GM12878 (cell line): ENCODE measurements around the gene SCYL1.

ENCODE experiments used
- BHLHE40 ChIP-seq, 2 experiments: fragments of 450-650 bp in 1 of 2; IDR thresholded peaks; 2 replicates each; pipeline ENCODE4 v1.6.1; 2011 to 2017; ENCODE audit warnings: low read depth in 2 of 2, borderline replicate concordance in 1 of 2, improper control_type of control experiment in 1 of 2, low read length in 1 of 2, mild to moderate bottlenecking in 1 of 2
- BRCA1 ChIP-seq: IDR thresholded peaks from 2 replicates; pipeline ENCODE4 v1.6.1; 2011; ENCODE audit warnings: low read depth, low read length, improper control_type of control experiment
- EZH2 ChIP-seq: IDR thresholded peaks from 2 replicates; pipeline ENCODE4 v1.6.1; 2012; ENCODE audit warnings: low read depth, mild to moderate bottlenecking, control low read depth, inconsistent platforms, low read length, borderline replicate concordance; ENCODE audit not compliant: control insufficient read depth
- JUND ChIP-seq: IDR thresholded peaks from 2 replicates; pipeline ENCODE4 v1.6.1; 2012; ENCODE audit warnings: low read depth, mild to moderate bottlenecking, low read length, improper control_type of control experiment, moderate library complexity
- MYC ChIP-seq: IDR thresholded peaks from 2 replicates; pipeline ENCODE4 v1.6.1; 2011; ENCODE audit warnings: mild to moderate bottlenecking, low read length, moderate library complexity, inconsistent platforms; ENCODE audit not compliant: insufficient read depth, insufficient replicate concordance, insufficient read length, severe bottlenecking
- POLR2A ChIP-seq: IDR thresholded peaks from 2 replicates; pipeline ENCODE4 v1.6.1; 2011; ENCODE audit warnings: low read depth, mild to moderate bottlenecking, low read length
- RAD21 ChIP-seq: IDR thresholded peaks from 2 replicates; pipeline ENCODE4 v1.6.1; 2011; ENCODE audit warnings: mild to moderate bottlenecking, low read depth, low read length, moderate library complexity; ENCODE audit not compliant: insufficient read depth
- SP1 ChIP-seq: IDR thresholded peaks from one replicate; pipeline ENCODE4 v1.6.1; 2011; ENCODE audit warnings: low read depth, low read length
- TF ChIP-seq, protein P1 (sequence below): fragments of 450-650 bp; IDR thresholded peaks from 2 replicates; pipeline ENCODE4 v1.6.1; 2014; ENCODE audit warnings: mild to moderate bottlenecking
- TF ChIP-seq, protein P2 (sequence below): fragments of 450-650 bp; IDR thresholded peaks from 2 replicates; pipeline ENCODE4 v1.6.1; 2018; ENCODE audit warnings: mild to moderate bottlenecking, low read depth, moderate library complexity; ENCODE audit not compliant: partially characterized antibody
- TF ChIP-seq, protein P3 (sequence below), 3 experiments: IDR thresholded peaks in 2 of 3; conservative IDR thresholded peaks in 1 of 3; 2 replicates each; pipeline ENCODE4 v1.5.1; 2011; ENCODE audit warnings: low read depth in 3 of 3, low read length in 3 of 3, mild to moderate bottlenecking in 3 of 3, control low read depth in 2 of 3, moderate library complexity in 2 of 3, inconsistent platforms in 1 of 3, mixed read lengths in 1 of 3; ENCODE audit not compliant: control insufficient read depth in 2 of 3, insufficient read depth in 1 of 3; ENCODE audit errors: extremely low read depth in 1 of 3
- TF ChIP-seq, protein P4 (sequence below): fragments of 450-650 bp; IDR thresholded peaks from 2 replicates; pipeline ENCODE4 v1.6.1; 2017; ENCODE audit warnings: mild to moderate bottlenecking, low read depth, inconsistent platforms; ENCODE audit not compliant: poor library complexity, severe bottlenecking
- TF ChIP-seq, protein P5 (sequence below): IDR thresholded peaks from 2 replicates; pipeline ENCODE4 v1.6.1; 2011; ENCODE audit warnings: low read depth, low read length, improper control_type of control experiment, borderline replicate concordance

DNA sequence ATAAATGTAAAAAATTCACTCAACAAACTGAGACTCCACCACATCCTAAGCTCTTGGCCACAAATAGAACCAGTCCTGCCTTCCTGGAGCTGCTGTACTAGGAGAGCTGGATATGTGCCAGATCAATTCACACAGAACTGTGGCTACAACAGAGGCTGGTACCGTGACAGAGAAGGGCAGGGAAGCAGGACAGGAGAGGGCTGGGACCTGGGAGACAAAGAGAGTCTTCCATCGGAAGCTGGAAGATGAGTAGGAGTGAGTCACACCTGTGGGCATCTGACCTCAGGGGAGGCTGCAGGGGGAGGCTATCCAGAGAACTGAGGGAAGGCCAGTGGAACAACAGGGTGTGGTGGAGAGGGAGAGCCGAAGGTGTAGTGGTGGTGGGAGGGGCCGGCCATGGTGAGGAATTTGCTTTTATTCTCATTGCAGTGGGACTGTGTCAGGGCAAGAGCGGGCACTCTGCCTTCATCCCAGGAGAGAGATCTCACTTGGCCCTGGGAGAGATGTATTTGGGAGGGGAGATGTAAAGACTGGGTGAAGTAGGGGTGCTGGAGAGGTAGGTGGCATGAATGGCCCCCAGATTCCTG lies 35.2 kb downstream of the SCYL1 start:
- no peak for TF ChIP-seq SP1
- TF ChIP-seq BHLHE40 (IDR thresholded peaks at IDR 0.05; ENCODE audit: borderline replicate concordance in 1 of 2, low read depth in 2 of 2, low read length in 1 of 2) = no peak
- TF ChIP-seq BRCA1 = no peak
- no peak for TF ChIP-seq RAD21
- TF ChIP-seq JUND = no peak
- TF ChIP-seq, protein P1, sequence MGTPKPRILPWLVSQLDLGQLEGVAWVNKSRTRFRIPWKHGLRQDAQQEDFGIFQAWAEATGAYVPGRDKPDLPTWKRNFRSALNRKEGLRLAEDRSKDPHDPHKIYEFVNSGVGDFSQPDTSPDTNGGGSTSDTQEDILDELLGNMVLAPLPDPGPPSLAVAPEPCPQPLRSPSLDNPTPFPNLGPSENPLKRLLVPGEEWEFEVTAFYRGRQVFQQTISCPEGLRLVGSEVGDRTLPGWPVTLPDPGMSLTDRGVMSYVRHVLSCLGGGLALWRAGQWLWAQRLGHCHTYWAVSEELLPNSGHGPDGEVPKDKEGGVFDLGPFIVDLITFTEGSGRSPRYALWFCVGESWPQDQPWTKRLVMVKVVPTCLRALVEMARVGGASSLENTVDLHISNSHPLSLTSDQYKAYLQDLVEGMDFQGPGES = no peak
- TF ChIP-seq, protein P2, sequence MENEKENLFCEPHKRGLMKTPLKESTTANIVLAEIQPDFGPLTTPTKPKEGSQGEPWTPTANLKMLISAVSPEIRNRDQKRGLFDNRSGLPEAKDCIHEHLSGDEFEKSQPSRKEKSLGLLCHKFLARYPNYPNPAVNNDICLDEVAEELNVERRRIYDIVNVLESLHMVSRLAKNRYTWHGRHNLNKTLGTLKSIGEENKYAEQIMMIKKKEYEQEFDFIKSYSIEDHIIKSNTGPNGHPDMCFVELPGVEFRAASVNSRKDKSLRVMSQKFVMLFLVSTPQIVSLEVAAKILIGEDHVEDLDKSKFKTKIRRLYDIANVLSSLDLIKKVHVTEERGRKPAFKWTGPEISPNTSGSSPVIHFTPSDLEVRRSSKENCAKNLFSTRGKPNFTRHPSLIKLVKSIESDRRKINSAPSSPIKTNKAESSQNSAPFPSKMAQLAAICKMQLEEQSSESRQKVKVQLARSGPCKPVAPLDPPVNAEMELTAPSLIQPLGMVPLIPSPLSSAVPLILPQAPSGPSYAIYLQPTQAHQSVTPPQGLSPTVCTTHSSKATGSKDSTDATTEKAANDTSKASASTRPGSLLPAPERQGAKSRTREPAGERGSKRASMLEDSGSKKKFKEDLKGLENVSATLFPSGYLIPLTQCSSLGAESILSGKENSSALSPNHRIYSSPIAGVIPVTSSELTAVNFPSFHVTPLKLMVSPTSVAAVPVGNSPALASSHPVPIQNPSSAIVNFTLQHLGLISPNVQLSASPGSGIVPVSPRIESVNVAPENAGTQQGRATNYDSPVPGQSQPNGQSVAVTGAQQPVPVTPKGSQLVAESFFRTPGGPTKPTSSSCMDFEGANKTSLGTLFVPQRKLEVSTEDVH = no peak
- TF ChIP-seq, protein P3, sequence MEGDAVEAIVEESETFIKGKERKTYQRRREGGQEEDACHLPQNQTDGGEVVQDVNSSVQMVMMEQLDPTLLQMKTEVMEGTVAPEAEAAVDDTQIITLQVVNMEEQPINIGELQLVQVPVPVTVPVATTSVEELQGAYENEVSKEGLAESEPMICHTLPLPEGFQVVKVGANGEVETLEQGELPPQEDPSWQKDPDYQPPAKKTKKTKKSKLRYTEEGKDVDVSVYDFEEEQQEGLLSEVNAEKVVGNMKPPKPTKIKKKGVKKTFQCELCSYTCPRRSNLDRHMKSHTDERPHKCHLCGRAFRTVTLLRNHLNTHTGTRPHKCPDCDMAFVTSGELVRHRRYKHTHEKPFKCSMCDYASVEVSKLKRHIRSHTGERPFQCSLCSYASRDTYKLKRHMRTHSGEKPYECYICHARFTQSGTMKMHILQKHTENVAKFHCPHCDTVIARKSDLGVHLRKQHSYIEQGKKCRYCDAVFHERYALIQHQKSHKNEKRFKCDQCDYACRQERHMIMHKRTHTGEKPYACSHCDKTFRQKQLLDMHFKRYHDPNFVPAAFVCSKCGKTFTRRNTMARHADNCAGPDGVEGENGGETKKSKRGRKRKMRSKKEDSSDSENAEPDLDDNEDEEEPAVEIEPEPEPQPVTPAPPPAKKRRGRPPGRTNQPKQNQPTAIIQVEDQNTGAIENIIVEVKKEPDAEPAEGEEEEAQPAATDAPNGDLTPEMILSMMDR (IDR thresholded peaks at IDR 0.05 in 2 of 3, conservative IDR thresholded peaks at IDR 0.05 in 1 of 3; ENCODE audit: control insufficient read depth in 2 of 3, extremely low read depth in 1 of 3, insufficient read depth in 1 of 3, low read depth in 3 of 3, low read length in 3 of 3) = no peak
- TF ChIP-seq, protein P4, sequence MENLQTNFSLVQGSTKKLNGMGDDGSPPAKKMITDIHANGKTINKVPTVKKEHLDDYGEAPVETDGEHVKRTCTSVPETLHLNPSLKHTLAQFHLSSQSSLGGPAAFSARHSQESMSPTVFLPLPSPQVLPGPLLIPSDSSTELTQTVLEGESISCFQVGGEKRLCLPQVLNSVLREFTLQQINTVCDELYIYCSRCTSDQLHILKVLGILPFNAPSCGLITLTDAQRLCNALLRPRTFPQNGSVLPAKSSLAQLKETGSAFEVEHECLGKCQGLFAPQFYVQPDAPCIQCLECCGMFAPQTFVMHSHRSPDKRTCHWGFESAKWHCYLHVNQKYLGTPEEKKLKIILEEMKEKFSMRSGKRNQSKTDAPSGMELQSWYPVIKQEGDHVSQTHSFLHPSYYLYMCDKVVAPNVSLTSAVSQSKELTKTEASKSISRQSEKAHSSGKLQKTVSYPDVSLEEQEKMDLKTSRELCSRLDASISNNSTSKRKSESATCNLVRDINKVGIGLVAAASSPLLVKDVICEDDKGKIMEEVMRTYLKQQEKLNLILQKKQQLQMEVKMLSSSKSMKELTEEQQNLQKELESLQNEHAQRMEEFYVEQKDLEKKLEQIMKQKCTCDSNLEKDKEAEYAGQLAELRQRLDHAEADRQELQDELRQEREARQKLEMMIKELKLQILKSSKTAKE = no peak
- TF ChIP-seq, protein P5, sequence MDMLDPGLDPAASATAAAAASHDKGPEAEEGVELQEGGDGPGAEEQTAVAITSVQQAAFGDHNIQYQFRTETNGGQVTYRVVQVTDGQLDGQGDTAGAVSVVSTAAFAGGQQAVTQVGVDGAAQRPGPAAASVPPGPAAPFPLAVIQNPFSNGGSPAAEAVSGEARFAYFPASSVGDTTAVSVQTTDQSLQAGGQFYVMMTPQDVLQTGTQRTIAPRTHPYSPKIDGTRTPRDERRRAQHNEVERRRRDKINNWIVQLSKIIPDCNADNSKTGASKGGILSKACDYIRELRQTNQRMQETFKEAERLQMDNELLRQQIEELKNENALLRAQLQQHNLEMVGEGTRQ = no peak
- TF ChIP-seq POLR2A = no peak
- TF ChIP-seq MYC = no peak
- TF ChIP-seq EZH2 = no peak
